Astrocyte (in vitro differentiated cells and primary cell): Measurements from ENCODE around the gene PCDHGA1. TPM values are rescaled to one million over a fixed set of nuclear protein-coding genes. Genes with fewer than 3 reads are reported as not detected.
A peak's percentile ranks its signal among the peaks of the same experiment; 100 is the strongest.

ENCODE experiments used
- DNase-seq: peaks from one replicate; pipeline ENCODE4 v3.0.0-alpha.2; 2010; ENCODE audit warnings: low read depth
- FAIRE-seq: peaks from 2 replicates; lab custom pipeline; 2011; peaks lifted over from hg19 to GRCh38; lab: Jason Lieb, UNC
- H2AFZ ChIP-seq: 2 replicates; pipeline ENCODE4 v1.6.0; 2012; ENCODE audit warnings: low read depth, low read length, inconsistent platforms
- H3K27ac ChIP-seq: 2 replicates; pipeline ENCODE4 v1.5.1; 2011; ENCODE audit warnings: low read depth, low read length, inconsistent platforms
- H3K27me3 ChIP-seq: 2 replicates; pipeline ENCODE4 v1.6.0; 2011; ENCODE audit warnings: low read length, inconsistent platforms; ENCODE audit not compliant: insufficient read depth
- H3K36me3 ChIP-seq: 2 replicates; pipeline ENCODE4 v1.5.1; 2011; ENCODE audit warnings: low read length, inconsistent platforms; ENCODE audit not compliant: insufficient read depth
- H3K4me1 ChIP-seq: 2 replicates; pipeline ENCODE4 v1.5.1; 2011; ENCODE audit warnings: low read length, inconsistent platforms; ENCODE audit not compliant: insufficient read depth
- H3K4me2 ChIP-seq: 2 replicates; pipeline ENCODE4 v1.6.0; 2012; ENCODE audit warnings: low read length, inconsistent platforms
- H3K4me3 ChIP-seq: 2 replicates; pipeline ENCODE4 v1.5.1; 2011; ENCODE audit warnings: low read depth, mild to moderate bottlenecking, low read length, inconsistent platforms; ENCODE audit not compliant: insufficient read depth
- H3K79me2 ChIP-seq: 2 replicates; pipeline ENCODE4 v1.6.0; 2012; ENCODE audit warnings: mild to moderate bottlenecking, low read length, inconsistent platforms; ENCODE audit not compliant: insufficient read depth
- H3K9ac ChIP-seq: 2 replicates; pipeline ENCODE4 v1.6.0; 2012; ENCODE audit warnings: mild to moderate bottlenecking, low read length, inconsistent platforms
- H3K9me3 ChIP-seq: 2 replicates; pipeline ENCODE4 v1.5.1; 2012; ENCODE audit warnings: low read depth, mild to moderate bottlenecking, low read length, inconsistent platforms; ENCODE audit not compliant: insufficient read depth
- H4K20me1 ChIP-seq: 2 replicates; pipeline ENCODE4 v1.6.0; 2012; ENCODE audit warnings: low read length, inconsistent platforms; ENCODE audit not compliant: insufficient read depth
- H3K27ac Mint-ChIP-seq: one replicate; pipeline ENCODE4 v1.8.0; 2021; ENCODE audit warnings: mild to moderate bottlenecking, mixed read lengths; ENCODE audit not compliant: unreplicated experiment
- H3K27me3 Mint-ChIP-seq: one replicate; pipeline ENCODE4 v1.8.0; 2021; ENCODE audit warnings: low read depth, mixed read lengths; ENCODE audit not compliant: unreplicated experiment
- H3K36me3 Mint-ChIP-seq: one replicate; pipeline ENCODE4 v1.8.0; 2021; ENCODE audit warnings: low read depth, mixed read lengths; ENCODE audit not compliant: unreplicated experiment
- H3K4me1 Mint-ChIP-seq: one replicate; pipeline ENCODE4 v1.8.0; 2021; ENCODE audit warnings: low read depth, mixed read lengths; ENCODE audit not compliant: unreplicated experiment
- H3K4me3 Mint-ChIP-seq: one replicate; pipeline ENCODE4 v1.8.0; 2021; ENCODE audit warnings: mild to moderate bottlenecking, moderate library complexity, mixed read lengths; ENCODE audit not compliant: unreplicated experiment
- H3K9me3 Mint-ChIP-seq: one replicate; pipeline ENCODE4 v1.8.0; 2021; ENCODE audit warnings: mild to moderate bottlenecking, mixed read lengths; ENCODE audit not compliant: unreplicated experiment
- CTCF ChIP-seq: IDR thresholded peaks from 2 replicates; pipeline ENCODE4 v1.5.1; 2011; ENCODE audit warnings: low read depth, mild to moderate bottlenecking, inconsistent platforms, low read length, moderate library complexity; ENCODE audit not compliant: insufficient read depth
- EZH2 ChIP-seq: IDR thresholded peaks from 2 replicates; pipeline ENCODE4 v1.6.1; 2012; ENCODE audit warnings: mild to moderate bottlenecking, low read length, inconsistent platforms; ENCODE audit not compliant: insufficient read depth
- total RNA-seq: library from RNA; stranded (reverse); gene quantifications from 2 replicates; pipeline ENCODE4 v1.2.1, GENCODE V29; 2021

The PCDHGA1 gene
- total RNA-seq, 1 donor from 2014 or later: 0.27 TPM

GRCh38 chr5:141371572-141372475, 41.5 kb downstream of the PCDHGA1 start:
- no peak overlapping the region for H3K27ac Mint-ChIP-seq
- FAIRE-seq (no peak), DNase-seq (no peak)
- no peak overlapping the region for H3K4me3 Mint-ChIP-seq
- H3K4me1 Mint-ChIP-seq: no peaks in the 10 kb centered on the region
- no peaks in the 10 kb centered on the region for H3K27me3 Mint-ChIP-seq
- Histone ChIP-seq H3K27ac (no peak overlapping the region), H2AFZ (no peak overlapping the region), H3K27me3 (no peaks in the 10 kb centered on the region), H3K4me1 (no peaks in the 10 kb centered on the region), H3K79me2 (no peaks in the 10 kb centered on the region), H3K9ac (no peak overlapping the region), H3K9me3 (peaks cover 50% of the 10 kb centered on the region), H3K4me3 (no peak overlapping the region), H4K20me1 (no peaks in the 10 kb centered on the region), H3K4me2 (no peak overlapping the region), H3K36me3 (no peaks in the 10 kb centered on the region)
- peaks cover 7% of the 10 kb centered on the region for H3K36me3 Mint-ChIP-seq
- TF ChIP-seq EZH2 (no peak), CTCF (no peak)
- peaks cover 25% of the 10 kb centered on the region for H3K9me3 Mint-ChIP-seq

- Histone ChIP-seq H3K79me2 (no peaks in the 10 kb centered on the region), H3K4me2 (peak within 1 kb of the TSS; percentile 72), H3K36me3 (no peaks in the 10 kb centered on the region), H3K9ac (peak within 1 kb of the TSS; percentile 22), H3K27ac (no peak within 1 kb of the TSS), H3K4me1 (no peaks in the 10 kb centered on the region), H3K27me3 (no peaks in the 10 kb centered on the region), H3K9me3 (peaks cover 52% of the 10 kb centered on the region), H2AFZ (peak within 1 kb of the TSS; percentile 76), H3K4me3 (peak within 1 kb of the TSS; percentile 49), H4K20me1 (no peaks in the 10 kb centered on the region)
- no peak for TF ChIP-seq EZH2
- peak; percentile 49 for TF ChIP-seq CTCF
- no peak within 1 kb of the TSS for H3K27ac Mint-ChIP-seq
- no peaks in the 10 kb centered on the region for H3K27me3 Mint-ChIP-seq
- peak; percentile 6 for DNase-seq
- H3K4me3 Mint-ChIP-seq: no peak within 1 kb of the TSS
- peaks cover 7% of the 10 kb centered on the region for H3K36me3 Mint-ChIP-seq
- H3K9me3 Mint-ChIP-seq: peaks cover 31% of the 10 kb centered on the region
- H3K4me1 Mint-ChIP-seq: no peaks in the 10 kb centered on the region
- no peak for FAIRE-seq
Observed at GRCh38 chr5:141373673-141374317, 43.5 kb downstream of the PCDHGA1 start, which contains the start of gene PCDHGA6. TSS of gene PCDHGA6 (plus strand) at chr5:141373891. CDS start at chr5:141374084, 193 bp downstream.
